Gastrocnemius medialis (tissue), 4 donors: ENCODE results near the gene KMT2E.

Experiments used
- POLR2A ChIP-seq, 2 donors: fragments of 450-650 bp; IDR thresholded peaks; one replicate each; pipeline ENCODE4 v1.6.1; 2017; ENCODE audit warnings: antibody characterized with exemption in 2 of 2, mild to moderate bottlenecking in 2 of 2, moderate library complexity in 2 of 2
- TF ChIP-seq, protein P1 (sequence below), 5 experiments: fragments of 450-650 bp in 3 of 5; fragments of 200-600 bp in 2 of 5; sonication (generic) in 2 of 5; IDR thresholded peaks in 4 of 5; conservative IDR thresholded peaks in 1 of 5; 1 replicate in 4 of 5; 2 replicates in 1 of 5; pipeline ENCODE4 v1.5.1; 2016 to 2019; ENCODE audit warnings: antibody characterized with exemption in 5 of 5, mild to moderate bottlenecking in 3 of 5, moderate library complexity in 3 of 5

- TF ChIP-seq, protein P1, sequence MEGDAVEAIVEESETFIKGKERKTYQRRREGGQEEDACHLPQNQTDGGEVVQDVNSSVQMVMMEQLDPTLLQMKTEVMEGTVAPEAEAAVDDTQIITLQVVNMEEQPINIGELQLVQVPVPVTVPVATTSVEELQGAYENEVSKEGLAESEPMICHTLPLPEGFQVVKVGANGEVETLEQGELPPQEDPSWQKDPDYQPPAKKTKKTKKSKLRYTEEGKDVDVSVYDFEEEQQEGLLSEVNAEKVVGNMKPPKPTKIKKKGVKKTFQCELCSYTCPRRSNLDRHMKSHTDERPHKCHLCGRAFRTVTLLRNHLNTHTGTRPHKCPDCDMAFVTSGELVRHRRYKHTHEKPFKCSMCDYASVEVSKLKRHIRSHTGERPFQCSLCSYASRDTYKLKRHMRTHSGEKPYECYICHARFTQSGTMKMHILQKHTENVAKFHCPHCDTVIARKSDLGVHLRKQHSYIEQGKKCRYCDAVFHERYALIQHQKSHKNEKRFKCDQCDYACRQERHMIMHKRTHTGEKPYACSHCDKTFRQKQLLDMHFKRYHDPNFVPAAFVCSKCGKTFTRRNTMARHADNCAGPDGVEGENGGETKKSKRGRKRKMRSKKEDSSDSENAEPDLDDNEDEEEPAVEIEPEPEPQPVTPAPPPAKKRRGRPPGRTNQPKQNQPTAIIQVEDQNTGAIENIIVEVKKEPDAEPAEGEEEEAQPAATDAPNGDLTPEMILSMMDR (IDR thresholded peaks at IDR 0.05 in 4 of 5, conservative IDR thresholded peaks at IDR 0.05 in 1 of 5): no peak
- no peak for TF ChIP-seq POLR2A (IDR thresholded peaks at IDR 0.05)
These were observed 18.7 kb downstream of the KMT2E start for GRCh38 chr7:105032553-105033214.
